GM21381 (cell line): ENCODE data around the gene MEIS2.

Experiments used
- ATAC-seq: cut with Tn5 transposase; IDR thresholded peaks from one replicate; pipeline ENCODE4 v1.9.1; 2021; ENCODE audit warnings: mild to moderate bottlenecking, moderate library complexity; ENCODE audit not compliant: unreplicated experiment

The MEIS2 gene

GRCh38 chr15:37112971-37113670, 12.8 kb upstream of the MEIS2 start:
- no peak for ATAC-seq

GRCh38 chr15:37112171-37112570, 11.8 kb upstream of the MEIS2 start:
- no peak for ATAC-seq

DNA sequence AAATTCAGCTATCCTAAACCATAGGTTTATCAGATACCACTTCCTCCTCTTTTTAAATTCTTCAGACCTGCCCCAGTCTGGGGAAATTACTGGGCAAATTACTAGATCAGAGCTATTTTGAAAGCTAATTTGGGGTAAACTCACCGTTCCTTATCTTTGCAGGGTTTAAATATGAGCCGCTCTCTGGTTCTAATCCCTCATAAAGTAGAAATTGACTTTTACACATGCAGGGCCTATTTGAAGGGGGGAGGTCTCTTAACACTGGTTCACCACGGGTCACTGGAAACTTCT, 11.0 kb upstream of the MEIS2 start:
- no peak for ATAC-seq

- ATAC-seq = no peak
Measured at GRCh38 chr15:37109872-37110572, 9.7 kb upstream of the MEIS2 start.

DNA sequence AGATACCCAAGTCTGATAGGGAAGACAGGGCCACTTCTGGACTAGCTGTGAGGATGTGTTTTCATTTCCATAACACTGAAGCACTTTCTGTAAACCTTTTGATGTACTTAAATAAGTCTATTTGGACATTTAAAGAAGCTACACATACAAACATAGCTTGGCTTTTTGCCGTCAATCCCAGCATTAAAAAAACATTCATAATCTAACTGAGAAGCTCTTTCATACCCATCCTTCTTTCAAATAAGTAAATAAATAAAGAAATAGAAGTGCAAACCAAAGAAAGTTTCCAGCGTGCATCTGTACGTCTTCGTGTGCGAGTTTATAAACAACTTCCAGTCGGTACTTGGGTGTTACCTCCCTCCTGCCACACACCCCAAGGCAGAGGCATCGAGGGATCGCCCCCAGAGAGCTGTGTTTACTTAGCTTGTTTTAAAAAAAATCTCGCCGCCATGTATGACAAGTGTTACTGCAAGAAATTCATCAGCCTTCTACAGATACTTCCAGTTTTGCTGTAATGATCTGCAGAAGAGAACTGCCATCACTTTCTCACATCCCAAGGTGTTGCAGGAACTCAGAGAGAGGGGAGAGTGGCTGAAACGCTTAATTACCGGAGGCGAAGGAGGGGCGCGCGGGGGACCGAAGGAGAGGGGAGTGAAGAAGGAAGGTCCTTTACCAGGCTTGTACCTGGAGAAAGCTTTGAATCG, 9.0 kb upstream of the MEIS2 start:
- no peak for ATAC-seq

GRCh38 chr15:37108381-37109167, 8.2 kb upstream of the MEIS2 start:
- no peak for ATAC-seq

DNA sequence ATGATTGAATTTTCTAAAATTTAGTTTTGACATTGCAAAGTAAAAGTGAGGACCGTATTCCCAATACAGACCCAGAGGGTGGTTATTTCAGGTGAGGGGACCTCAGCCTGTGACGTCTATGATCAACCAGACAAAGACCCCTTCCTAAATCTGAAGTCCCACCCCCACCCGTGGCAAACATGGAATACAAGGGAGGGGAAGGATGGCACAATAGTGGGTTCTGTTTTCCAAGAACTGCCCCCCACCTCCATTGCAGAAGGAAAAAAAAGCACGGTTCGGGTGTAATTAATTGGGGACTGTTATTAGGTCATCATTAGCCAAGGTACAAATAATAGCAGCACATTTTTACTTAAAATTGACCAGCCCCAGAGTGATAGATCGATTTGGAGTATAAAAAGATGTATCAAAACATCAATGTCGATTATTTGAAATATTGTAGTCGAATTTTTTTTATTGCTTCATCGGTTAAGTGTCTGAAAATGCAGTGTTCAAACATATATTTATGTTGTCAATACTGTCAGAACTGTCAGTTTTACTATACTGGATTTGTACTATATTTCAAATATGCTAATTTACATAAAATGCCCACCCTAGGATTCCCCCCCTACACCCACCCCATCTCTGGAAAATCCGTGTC, 7.5 kb upstream of the MEIS2 start:
- ATAC-seq = no peak

DNA sequence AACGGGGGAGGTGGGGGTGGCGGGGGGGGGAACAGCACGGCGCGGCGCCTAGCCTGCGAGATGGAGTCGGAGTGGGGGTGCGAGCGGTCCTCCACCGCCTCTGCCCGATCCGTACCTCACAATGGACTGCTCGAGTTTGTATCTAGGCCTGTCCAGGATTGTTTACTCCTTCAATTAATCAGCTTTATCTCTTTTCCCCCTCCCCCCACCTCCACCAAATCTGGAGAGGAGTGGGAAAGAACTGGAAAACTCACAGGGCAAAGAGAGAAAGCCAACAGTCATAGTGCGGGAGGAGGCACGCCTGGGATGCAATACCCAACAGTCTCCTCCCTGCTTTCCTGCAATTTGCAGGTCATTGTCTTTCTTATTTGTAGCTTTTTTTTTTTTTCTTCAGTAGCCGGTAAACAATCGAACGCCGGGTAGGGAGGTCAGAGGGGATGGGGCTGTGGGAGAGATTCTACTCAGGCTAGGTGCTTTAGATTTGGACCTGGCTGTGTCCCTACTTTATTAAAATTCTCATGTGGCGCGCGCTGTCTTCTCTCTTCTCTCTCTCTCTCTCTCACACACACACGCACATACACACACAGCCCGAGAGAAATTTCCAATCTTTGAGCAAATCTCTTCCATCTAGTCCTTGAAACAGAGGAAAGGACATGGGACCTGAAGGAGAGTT, 6.9 kb upstream of the MEIS2 start:
- ATAC-seq = no peak

DNA sequence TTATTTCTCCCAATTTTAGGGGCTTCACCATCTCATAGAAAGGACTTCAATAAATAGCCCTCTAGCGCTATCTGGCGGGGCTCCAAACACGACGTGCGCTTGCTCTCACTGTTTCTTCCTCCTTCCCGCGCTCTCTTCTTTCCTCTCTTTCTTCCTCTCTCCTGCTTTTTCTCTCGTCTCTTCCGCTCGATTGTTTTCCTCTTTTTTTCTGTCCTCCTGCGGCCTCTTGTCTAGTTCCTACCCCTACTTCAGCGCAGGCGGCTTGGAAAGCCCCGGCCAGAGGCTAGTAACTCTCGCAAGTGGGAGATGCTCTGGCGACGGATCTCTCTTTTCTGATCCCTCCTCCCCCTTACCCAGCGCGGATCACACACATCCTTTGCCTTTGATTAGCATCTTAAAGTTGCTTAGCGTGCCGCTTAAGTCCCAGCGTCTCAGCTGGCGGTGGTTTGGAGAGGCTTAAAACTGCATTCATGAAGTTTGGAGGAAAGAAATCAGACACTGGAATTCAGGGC, 6.2 kb upstream of the MEIS2 start:
- ATAC-seq = no peak

- no peak for ATAC-seq
Measured at GRCh38 chr15:37105889-37106288, 5.5 kb upstream of the MEIS2 start.

DNA sequence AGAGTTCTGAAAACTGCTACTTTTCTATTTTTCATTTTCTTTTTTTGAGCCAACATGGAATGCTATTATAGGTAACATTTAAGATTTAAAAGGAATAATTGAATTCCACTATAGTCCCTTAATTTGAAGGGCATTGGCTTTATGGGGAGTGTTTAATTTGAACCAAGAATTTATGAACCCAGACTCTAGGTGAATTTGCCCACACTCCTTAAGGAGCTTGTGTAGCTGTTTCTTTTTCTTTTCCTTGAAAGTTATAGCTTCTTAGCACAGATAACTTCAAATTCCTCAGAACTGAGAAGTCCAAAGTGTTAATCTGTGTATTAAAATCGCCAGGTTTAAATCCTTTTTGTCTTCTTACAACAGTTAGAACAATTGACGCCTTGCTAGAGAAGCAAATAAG, 4.7 kb upstream of the MEIS2 start:
- ATAC-seq = no peak

GRCh38 chr15:37104424-37104981, 4.2 kb upstream of the MEIS2 start:
- no peak for ATAC-seq

GRCh38 chr15:37103475-37104423, 3.4 kb upstream of the MEIS2 start:
- ATAC-seq = no peak

- no peak for ATAC-seq
Measured at GRCh38 chr15:37103163-37103435, 2.8 kb upstream of the MEIS2 start.

GRCh38 chr15:37102305-37103162, 2.2 kb upstream of the MEIS2 start:
- ATAC-seq = no peak

DNA sequence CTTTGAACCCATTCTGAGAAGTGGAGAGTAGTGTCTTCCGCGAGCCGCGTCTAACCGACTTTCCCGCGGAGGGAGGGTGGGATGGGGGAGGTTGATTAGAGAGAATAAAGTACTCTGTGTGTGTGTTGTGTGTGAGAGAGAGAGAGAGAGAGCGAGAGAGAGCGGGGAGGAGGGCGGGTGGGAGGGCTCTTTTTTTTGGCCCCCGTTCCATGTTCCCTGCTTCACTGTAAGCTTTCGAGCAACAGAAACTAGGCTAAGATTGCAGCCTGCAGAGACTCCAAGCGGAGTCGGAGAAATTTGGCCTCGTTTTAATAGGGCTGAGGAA, 1.6 kb upstream of the MEIS2 start:
- no peak for ATAC-seq

DNA sequence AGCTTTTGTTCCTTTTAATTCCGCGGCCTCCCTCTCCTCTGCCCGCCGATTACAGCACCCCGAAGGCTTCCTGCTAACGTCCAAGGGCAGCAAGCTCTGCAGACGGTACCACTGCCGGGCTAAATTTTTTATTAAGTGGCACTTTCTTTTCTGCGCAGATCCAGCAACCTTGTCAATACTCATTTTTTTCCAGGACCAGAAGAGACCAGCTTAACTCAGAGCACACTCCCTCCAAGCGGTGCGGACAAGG, 542 bp upstream of the MEIS2 start:
- peak; percentile 16 for ATAC-seq

DNA sequence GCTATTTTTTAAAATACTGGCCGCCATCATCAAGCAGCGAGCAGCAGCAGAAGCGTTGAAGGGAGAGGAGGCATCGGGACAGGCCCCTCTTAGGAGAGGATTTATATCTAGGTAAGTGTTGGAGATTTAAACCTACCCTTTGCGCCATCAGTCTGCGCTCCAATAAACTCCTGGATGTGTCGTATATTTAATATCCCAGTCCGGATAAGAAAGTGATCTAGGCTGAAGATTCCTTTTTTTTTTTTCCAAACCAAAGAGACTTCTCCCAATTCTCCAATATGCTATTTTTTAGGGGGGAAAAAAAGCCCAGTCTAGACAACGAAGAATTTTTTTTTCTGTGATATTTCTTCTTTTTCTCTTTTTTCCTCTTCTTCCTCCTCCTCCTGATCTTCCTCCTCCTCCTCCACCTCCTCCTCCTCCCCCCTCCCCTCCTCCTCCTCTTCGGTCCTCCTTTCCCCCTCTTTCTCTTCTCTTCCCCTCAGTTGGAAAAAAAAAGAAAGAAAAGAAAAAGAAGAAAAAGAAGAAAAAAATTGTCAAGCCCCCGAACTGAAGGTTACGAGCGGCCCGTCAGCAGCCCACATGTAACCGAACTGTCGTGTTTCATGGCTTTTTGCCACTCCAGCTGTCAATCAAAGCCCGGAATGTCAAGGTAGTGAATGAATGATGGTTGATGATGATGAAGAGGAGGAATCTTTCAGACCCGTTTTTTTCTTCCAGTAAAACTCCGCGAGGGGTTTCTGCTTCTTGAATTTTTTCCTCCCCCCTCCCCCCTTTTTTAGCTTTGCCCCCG, 835 bp downstream of the MEIS2 start:
- no peak for ATAC-seq
